ENCODE data around the gene PPP1R16B.

The PPP1R16B gene

GRCh38 chr20:38965264-38965663 is 159.8 kb downstream of the PPP1R16B start:
- Histone ChIP-seq H3K4me1 (ENCODE audit: control insufficient read depth in 1 of 2, insufficient read depth in 2 of 2, low read length in 2 of 2) (peaks cover 27 to 30% of the 10 kb centered on the region in 2 donors), H3K9me3 (ENCODE audit: control insufficient read depth in 1 of 2, low read length in 2 of 2) (no peaks in the 10 kb centered on the region), H3K36me3 (ENCODE audit: control insufficient read depth in 1 of 2, insufficient read depth in 2 of 2, low read length in 2 of 2) (peaks cover 2% of the 10 kb centered on the region in 2 donors), H3K9ac (ENCODE audit: low read depth in 1 of 2, low read length in 2 of 2) (no peak overlapping the region), H3K27ac (ENCODE audit: low read depth, low read length) (no peak overlapping the region), H3K4me3 (ENCODE audit: low read depth in 1 of 2, low read length in 2 of 2) (no peak overlapping the region), H3K27me3 (ENCODE audit: control insufficient read depth in 1 of 2, insufficient read depth in 2 of 2, low read length in 2 of 2) (no peaks in the 10 kb centered on the region)

GRCh38 chr20:38968090-38968489 is 162.6 kb downstream of the PPP1R16B start:
- no peak overlapping the region for H3K9ac ChIP-seq (ENCODE audit: low read depth in 1 of 2, low read length in 2 of 2)
- no peaks in the 10 kb centered on the region for H3K9me3 ChIP-seq (ENCODE audit: control insufficient read depth in 1 of 2, low read length in 2 of 2)
- no peaks in the 10 kb centered on the region for H3K27me3 ChIP-seq (ENCODE audit: control insufficient read depth in 1 of 2, insufficient read depth in 2 of 2, low read length in 2 of 2)
- peaks cover 13 to 15% of the 10 kb centered on the region in 2 donors for H3K36me3 ChIP-seq (ENCODE audit: control insufficient read depth in 1 of 2, insufficient read depth in 2 of 2, low read length in 2 of 2)
- no peak overlapping the region for H3K27ac ChIP-seq (ENCODE audit: low read depth, low read length)
- H3K4me1 ChIP-seq (ENCODE audit: control insufficient read depth in 1 of 2, insufficient read depth in 2 of 2, low read length in 2 of 2) = peaks cover 14 to 24% of the 10 kb centered on the region in 2 donors
- no peak overlapping the region for H3K4me3 ChIP-seq (ENCODE audit: low read depth in 1 of 2, low read length in 2 of 2)

- peak overlapping the region; percentile 3 for H3K27ac ChIP-seq (ENCODE audit: low read depth, low read length)
Observed at GRCh38 chr20:38969708-38970107, 164.2 kb downstream of the PPP1R16B start.

GRCh38 chr20:38970302-38970701 is 164.8 kb downstream of the PPP1R16B start:
- Histone ChIP-seq H3K9me3 (ENCODE audit: control insufficient read depth in 1 of 2, low read length in 2 of 2) (no peaks in the 10 kb centered on the region), H3K9ac (ENCODE audit: low read depth in 1 of 2, low read length in 2 of 2) (no peak overlapping the region), H3K27ac (ENCODE audit: low read depth, low read length) (no peak overlapping the region), H3K36me3 (ENCODE audit: control insufficient read depth in 1 of 2, insufficient read depth in 2 of 2, low read length in 2 of 2) (peaks cover 22 to 29% of the 10 kb centered on the region in 2 donors), H3K4me3 (ENCODE audit: low read depth in 1 of 2, low read length in 2 of 2) (no peak overlapping the region), H3K4me1 (ENCODE audit: control insufficient read depth in 1 of 2, insufficient read depth in 2 of 2, low read length in 2 of 2) (peaks cover 12 to 19% of the 10 kb centered on the region in 2 donors), H3K27me3 (ENCODE audit: control insufficient read depth in 1 of 2, insufficient read depth in 2 of 2, low read length in 2 of 2) (no peaks in the 10 kb centered on the region)

More at GRCh38 chr20:38969708-38970107, 164.2 kb downstream of the PPP1R16B start:
- Histone ChIP-seq H3K36me3 (ENCODE audit: control insufficient read depth in 1 of 2, insufficient read depth in 2 of 2, low read length in 2 of 2) (peaks cover 22 to 24% of the 10 kb centered on the region in 2 donors), H3K27me3 (ENCODE audit: control insufficient read depth in 1 of 2, insufficient read depth in 2 of 2, low read length in 2 of 2) (no peaks in the 10 kb centered on the region), H3K9ac (ENCODE audit: low read depth in 1 of 2, low read length in 2 of 2) (no peak overlapping the region), H3K4me3 (ENCODE audit: low read depth in 1 of 2, low read length in 2 of 2) (no peak overlapping the region), H3K4me1 (ENCODE audit: control insufficient read depth in 1 of 2, insufficient read depth in 2 of 2, low read length in 2 of 2) (peaks cover 12 to 19% of the 10 kb centered on the region in 2 donors), H3K9me3 (ENCODE audit: control insufficient read depth in 1 of 2, low read length in 2 of 2) (no peaks in the 10 kb centered on the region)

Data from duodenal mucosa (tissue), 2 donors.